ENCODE results near the gene APOBEC3B.
"Not testable (repeated sequence)": the region's sequence is repeated elsewhere in the genome, so short reads cannot be mapped to it uniquely, and the experiment has no call there.

APOBEC3B gene

DNA sequence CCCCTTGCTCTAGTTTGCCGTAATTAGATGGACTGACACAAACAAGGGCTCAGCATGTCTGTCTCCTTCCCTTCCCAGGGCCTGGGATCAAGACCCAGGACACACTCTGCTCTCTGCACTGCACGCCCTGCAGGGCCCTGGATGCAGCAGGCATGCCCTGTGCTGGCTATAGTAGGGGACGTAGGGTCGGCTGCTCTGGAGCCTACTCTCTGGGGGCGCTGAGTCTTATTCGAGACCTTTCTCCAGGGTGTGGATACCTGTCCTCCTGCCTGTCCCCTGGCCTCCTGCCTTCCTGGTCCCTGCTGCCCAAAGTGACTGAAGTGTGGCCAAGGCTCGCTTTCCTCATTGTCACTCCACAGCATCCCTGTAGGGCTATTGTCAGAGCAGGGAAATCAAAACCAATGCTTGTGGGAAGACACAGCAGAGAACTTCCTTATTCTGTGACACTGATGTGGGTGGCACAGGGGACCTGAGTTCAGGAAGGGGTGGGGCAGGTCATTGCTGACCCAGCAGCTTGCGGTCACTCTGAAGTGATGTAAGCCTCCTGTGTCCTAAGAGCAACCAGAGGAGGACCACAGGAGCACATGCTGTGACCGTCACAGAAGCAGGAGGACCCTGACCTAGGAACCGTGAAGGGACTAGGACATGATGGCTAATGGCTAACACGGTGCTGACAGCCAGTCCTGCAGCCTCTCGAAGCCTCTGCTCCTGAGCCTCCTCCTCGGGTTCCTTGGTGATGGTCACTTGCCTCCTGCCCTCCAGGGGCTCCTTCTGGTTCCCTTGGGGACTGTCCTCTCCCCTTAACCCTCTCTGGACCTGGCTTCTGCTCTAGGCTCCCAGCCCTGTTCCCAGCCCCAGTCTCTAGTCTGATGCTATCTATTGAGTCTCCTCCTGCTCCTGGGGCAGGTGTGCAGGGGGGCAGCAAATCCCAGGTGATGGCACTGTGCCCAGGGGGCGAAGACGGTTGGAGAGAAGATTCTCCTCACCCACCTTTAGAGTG is 14.4 kb upstream of the APOBEC3B start:
- DNase-seq, result no peak

- DNase-seq, result no peak
These were observed 13.3 kb upstream of the APOBEC3B start for GRCh38 chr22:38968801-38969200.

- no peak for DNase-seq
These were observed 11.6 kb upstream of the APOBEC3B start for GRCh38 chr22:38970551-38970950.

DNA sequence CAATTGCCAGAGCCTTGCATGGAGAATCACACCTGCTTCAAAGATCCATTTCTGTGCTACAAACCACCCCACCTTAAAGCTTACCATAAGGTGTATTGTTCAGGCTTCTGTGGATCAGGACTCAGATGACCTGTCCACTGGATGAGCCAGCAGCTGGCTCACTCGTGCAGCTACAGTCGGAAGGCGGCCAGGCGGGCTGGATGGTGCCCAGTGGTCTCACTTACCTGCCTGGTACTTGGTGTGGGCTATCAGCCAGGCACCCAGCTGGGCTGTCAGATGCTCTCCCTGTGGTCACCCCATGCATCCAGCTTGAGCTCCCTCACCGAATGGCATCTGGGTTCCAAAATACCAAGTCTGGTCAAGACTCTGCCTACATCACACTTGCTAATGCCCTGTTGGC is 10.9 kb upstream of the APOBEC3B start:
- no peak for DNase-seq

DNA sequence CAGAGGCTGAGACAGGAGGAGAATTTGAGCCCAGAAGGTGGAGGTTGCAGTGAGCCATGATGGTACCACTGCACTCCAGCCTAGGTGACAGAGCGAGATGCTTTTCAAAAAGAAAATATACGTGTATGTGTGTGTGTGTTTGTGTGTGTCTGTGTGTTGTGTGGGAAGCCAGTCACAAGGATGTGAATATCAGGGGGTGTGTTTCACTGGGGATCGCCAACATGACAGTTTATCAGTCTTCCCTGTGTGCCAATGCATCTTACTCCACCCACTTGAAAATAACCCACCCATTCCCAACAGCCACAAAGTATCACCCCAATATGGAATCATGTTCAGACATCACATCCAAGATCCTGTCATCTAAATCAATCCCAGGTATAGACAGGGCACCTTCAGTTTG is 10.4 kb upstream of the APOBEC3B start:
- no peak for DNase-seq

- DNase-seq, result no peak
These were observed 9.6 kb upstream of the APOBEC3B start for GRCh38 chr22:38972558-38972957.

GRCh38 chr22:38973289-38974169 is 8.6 kb upstream of the APOBEC3B start:
- DNase-seq, result no peak

DNA sequence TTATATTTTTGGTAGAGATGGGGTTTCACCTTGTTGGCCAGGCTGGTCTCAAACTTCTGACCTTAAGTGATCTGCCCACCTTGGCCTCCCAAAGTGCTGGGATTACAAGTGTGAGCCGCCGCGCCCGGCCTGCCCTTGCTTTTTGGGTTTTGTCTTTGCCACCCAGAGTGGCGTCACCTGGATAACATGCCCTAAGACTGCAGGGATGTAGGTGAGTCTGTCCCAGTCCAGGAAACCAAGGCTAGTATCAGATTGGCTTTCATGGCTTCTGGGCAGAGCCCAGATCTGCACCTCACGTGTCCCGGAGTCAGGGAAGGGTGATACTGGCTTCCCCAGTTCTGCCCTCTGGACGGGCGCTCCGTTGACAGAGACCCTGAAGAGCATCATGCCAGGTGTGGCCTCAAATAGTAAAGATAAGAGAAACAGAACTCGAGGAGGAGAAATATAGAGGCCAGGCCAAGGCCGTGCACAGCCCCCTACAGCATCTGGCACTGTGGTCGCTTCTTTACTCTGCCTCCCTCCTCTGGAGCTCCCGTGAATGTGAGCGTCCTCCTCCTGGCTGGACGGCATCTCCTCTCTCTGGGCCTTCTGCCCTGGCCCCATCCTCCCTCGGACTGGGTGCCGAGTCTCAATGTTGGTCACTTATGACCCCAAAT is 7.8 kb upstream of the APOBEC3B start:
- no peak for DNase-seq

DNA sequence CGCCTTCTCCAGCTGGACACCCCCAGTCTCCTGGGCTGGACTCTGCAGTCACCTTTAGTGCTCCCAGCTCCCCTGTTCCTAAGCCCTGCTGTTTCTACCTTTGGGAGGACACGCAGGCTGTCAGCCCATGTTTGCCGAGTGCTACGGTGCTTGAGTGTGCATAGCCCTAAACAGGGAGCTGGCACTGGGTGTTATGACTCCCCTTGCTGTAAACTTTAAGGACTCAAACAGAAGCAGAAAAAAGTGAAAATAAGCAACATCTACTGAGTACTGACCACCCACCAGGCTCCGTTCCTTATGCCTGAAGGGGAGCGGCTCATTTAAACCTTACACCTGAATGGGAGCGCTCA is 7.3 kb upstream of the APOBEC3B start:
- DNase-seq, result no peak

- DNase-seq, result not testable (repeated sequence)
These were observed 4.9 kb upstream of the APOBEC3B start for GRCh38 chr22:38977289-38977688.

GRCh38 chr22:38980587-38980986 is 1.6 kb upstream of the APOBEC3B start:
- not testable (repeated sequence) for DNase-seq

GRCh38 chr22:38981005-38981991 is 849 bp upstream of the APOBEC3B start:
- no peak for DNase-seq

- DNase-seq, result no peak
These were observed 2.1 kb downstream of the APOBEC3B start for GRCh38 chr22:38984224-38984623.

DNA sequence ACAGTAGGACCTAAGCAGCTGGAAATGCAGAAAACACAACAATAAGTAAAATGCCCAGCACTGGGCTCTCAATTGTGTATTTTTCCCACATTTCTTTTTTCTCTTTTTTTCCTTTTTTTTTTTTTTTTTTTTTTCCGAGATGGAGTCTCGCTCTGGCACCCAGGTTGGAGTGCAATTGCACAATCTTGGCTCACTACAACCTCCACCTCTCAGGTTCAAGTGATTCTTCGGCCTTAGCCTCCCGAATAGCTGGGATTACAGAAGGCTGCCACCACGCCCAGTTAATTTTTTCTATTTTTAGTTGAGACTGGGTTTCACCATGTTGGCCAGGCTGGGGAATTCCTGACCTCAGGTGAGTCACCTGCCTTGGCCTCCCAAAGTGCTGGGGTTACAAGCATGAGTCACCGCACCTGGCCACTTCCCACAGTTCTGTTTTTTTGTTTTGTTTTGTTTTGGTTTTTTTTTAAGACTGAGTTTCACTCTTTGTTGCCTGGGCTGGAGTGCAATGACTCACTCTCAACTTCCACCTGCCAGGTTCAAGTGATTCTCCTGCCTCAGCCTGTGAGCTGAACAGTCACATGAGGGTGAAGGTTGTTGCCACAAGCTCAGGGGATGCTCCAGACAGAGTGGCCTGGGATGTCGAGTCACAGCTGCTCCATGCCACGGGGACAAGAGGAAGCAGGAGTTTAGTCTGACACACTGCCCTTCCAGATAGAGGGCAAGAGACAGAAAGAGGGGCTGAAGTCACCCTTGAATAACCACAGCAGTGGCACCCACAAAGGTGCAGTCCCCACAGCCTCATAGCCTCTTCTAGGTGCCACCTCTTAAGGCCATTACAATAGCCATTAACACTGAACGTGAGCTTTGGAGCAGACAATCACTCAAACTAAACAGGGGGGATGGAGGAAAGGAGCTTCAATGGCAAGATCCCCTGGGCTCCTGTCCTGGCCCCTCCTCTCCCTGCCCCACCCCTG is 2.9 kb downstream of the APOBEC3B start:
- DNase-seq, result not testable (repeated sequence)

DNA sequence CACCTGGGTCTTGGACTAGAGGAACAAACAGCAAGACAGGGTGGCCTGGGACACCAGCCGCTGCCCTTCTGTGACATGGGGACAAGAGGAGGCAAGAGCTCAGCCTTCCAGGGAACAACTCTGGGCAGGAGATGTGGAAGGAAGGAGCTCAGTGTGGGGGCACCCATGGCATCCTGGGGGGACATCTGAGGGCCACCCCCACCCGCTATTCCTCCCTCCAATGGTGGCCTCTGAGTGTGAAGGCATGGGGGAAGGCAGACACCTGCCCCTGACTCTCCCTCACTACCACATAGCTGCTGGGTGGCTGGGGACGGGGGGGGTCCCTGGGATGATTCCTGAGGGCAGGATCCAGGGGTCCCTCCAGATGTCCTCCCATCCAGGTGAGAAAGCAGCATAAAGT is 4.5 kb downstream of the APOBEC3B start:
- DNase-seq, result no peak

DNA sequence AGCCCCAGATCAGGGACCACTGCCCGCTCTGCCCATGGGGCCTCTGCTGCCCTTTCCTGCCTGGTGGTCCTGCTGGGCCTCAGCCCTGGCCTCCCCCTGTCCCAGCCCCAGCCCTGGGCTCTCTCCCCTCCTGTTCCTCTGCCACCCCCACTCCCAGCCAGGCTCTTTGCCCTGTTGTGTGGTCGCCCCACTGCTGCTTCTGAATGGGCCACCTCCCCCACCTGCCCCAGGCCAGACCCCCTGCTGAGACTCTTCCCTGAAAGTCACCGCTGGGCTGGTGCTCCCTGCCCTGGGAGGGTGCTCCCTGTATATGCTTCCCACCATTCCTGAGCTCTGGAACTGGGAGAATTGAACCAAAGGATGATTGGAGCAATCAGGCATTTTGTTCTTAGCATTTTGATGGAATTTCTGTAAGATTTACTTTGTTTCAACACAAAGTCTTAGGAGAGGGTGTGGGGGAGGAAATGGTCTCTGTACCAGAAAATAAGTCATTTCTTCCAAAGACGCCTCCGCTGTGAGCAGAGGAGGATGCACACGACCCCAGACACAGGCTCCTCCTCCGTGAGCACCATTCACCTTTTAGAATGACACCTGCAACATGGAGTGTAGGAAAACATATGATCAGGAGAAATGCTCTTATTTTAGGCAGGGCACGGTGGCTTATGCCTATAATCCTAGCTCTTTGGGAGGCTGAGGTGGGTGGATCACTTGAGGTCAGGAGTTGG is 5.2 kb downstream of the APOBEC3B start:
- DNase-seq, result no peak

GRCh38 chr22:38989466-38989865 is 7.3 kb downstream of the APOBEC3B start:
- DNase-seq, result no peak

DNA sequence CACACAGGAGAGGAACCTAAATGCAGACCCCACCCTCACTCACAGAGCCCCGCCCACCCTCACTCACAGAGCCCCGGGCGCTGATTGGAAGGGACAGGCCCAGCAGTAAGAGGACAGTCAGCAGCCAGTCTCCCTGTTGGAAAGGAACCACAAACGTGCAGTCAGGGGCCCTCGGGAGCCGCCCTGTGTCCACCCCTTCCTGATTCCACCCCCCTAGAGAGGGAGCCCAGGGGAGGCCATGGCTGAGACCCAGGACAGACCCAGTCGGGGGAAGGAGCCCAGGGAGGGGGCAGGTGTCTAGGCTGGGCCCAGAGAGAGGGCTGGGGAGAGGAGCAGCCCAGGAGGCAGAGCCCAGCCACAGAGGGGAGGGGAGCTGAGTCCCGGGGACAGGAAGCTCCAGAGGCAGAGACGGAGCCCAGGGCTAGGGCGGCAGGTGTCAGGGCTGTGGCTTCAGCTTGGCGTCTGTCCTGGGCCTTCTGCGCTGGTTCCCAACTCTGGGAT is 10.8 kb downstream of the APOBEC3B start:
- not testable (repeated sequence) for DNase-seq

DNA sequence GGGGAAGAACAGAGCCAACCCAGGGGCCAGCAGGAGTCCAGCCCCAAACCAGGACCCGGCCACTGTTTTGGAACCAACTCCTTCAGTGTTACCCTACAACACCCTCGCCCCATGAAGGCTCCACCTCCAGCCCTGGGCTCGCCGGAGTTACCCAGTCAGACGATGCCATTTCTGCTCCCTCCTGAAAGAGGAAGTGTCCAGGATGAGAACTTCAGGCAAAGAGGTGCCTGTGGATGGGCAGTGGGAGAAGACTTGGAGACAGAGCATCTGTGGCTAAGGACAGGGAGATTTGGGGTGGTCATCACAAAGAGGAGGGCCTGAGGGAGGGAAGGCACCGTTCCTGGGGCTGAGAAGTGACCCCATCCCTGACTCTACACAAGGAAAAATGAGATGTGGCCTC is 14.0 kb downstream of the APOBEC3B start:
- DNase-seq, result no peak

DNA sequence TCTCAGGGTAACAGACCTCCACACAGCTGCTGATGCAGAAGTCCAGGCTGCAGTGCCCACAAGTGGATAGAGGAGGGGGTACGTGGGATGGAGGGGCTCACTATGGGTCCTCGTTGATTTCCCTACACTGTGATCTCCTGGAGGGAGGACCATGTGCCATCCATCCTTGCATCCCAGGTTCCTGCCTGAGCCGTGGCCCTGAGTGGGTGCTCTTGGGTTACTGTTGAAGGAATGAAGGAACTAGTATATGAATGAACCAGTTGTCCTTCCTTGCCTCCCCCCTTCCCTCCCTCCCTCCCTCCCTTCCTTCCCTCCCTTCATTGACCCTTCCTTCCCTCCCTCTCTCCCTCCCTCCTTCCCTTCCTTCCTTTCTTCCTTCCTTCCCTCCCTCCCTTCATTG is 15.4 kb downstream of the APOBEC3B start:
- no peak for DNase-seq

Data from cortex of kidney (tissue), 1 donor.